WTC11 (cell line): ENCODE data around the gene TNPO3.

Experiments used
- CBFB ChIP-seq: sonication (generic); formaldehyde crosslinking; IDR thresholded peaks from 2 replicates; pipeline ENCODE4 v1.8.1; 2022; ENCODE audit warnings: mild to moderate bottlenecking, low read depth, missing genetic modification reagents
- CREB1 ChIP-seq: sonication (generic); formaldehyde crosslinking; IDR thresholded peaks from 2 replicates; pipeline ENCODE4 v1.8.0; 2023; ENCODE audit warnings: mild to moderate bottlenecking, missing genetic modification reagents
- CTCF ChIP-seq: fragments of 200-600 bp; IDR thresholded peaks from 2 replicates; pipeline ENCODE4 v1.8.0; 2022; ENCODE audit warnings: antibody characterized with exemption
- FOXJ3 ChIP-seq: sonication (generic); formaldehyde crosslinking; IDR thresholded peaks from 2 replicates; pipeline ENCODE4 v1.9.0; 2021; ENCODE audit warnings: missing genetic modification reagents, mild to moderate bottlenecking, borderline replicate concordance
- JUN ChIP-seq: sonication (generic); formaldehyde crosslinking; IDR thresholded peaks from 2 replicates; pipeline ENCODE4 v1.8.0; 2023; ENCODE audit warnings: mild to moderate bottlenecking, missing genetic modification reagents
- MAX ChIP-seq: sonication (generic); formaldehyde crosslinking; IDR thresholded peaks from 2 replicates; pipeline ENCODE4 v1.8.0; 2022; ENCODE audit warnings: mild to moderate bottlenecking, missing genetic modification reagents
- TEAD1 ChIP-seq: sonication (generic); formaldehyde crosslinking; IDR thresholded peaks from 2 replicates; pipeline ENCODE4 v1.8.0; 2022; ENCODE audit warnings: mild to moderate bottlenecking, missing genetic modification reagents
- TEAD4 ChIP-seq: sonication (generic); formaldehyde crosslinking; IDR thresholded peaks from 2 replicates; pipeline ENCODE4 v1.8.0; 2022; ENCODE audit warnings: mild to moderate bottlenecking, missing genetic modification reagents
- ZNF671 ChIP-seq: fragments of 250-450 bp; sonication (Bioruptor Pico); IDR thresholded peaks from 2 replicates; pipeline ENCODE4 v1.8.0; 2021; ENCODE audit warnings: mild to moderate bottlenecking
- ZSCAN18 ChIP-seq: fragments of 250-450 bp; sonication (Bioruptor Pico); IDR thresholded peaks from 2 replicates; pipeline ENCODE4 v2.1.2; 2022; ENCODE audit warnings: mild to moderate bottlenecking, moderate library complexity

- TF ChIP-seq TEAD1 (CRISPR knock-in tag) (no peak), MAX (CRISPR knock-in tag) (no peak), CTCF (no peak), CREB1 (CRISPR knock-in tag) (no peak), TEAD4 (CRISPR knock-in tag) (no peak), CBFB (no peak), FOXJ3 (CRISPR knock-in tag) (no peak), JUN (CRISPR knock-in tag) (no peak), ZNF671 (CRISPR knock-in tag) (no peak), ZSCAN18 (CRISPR knock-in tag) (no peak)
Measured at GRCh38 chr7:128941946-128942526, 112.9 kb downstream of the TNPO3 start.
